ENCODE measurements around the gene SLC12A4.
A peak's percentile ranks its signal among the peaks of the same experiment; 100 is the strongest.
"Not testable (repeated sequence)": the region's sequence is repeated elsewhere in the genome, so short reads cannot be mapped to it uniquely, and the experiment has no call there.

The SLC12A4 gene

DNA sequence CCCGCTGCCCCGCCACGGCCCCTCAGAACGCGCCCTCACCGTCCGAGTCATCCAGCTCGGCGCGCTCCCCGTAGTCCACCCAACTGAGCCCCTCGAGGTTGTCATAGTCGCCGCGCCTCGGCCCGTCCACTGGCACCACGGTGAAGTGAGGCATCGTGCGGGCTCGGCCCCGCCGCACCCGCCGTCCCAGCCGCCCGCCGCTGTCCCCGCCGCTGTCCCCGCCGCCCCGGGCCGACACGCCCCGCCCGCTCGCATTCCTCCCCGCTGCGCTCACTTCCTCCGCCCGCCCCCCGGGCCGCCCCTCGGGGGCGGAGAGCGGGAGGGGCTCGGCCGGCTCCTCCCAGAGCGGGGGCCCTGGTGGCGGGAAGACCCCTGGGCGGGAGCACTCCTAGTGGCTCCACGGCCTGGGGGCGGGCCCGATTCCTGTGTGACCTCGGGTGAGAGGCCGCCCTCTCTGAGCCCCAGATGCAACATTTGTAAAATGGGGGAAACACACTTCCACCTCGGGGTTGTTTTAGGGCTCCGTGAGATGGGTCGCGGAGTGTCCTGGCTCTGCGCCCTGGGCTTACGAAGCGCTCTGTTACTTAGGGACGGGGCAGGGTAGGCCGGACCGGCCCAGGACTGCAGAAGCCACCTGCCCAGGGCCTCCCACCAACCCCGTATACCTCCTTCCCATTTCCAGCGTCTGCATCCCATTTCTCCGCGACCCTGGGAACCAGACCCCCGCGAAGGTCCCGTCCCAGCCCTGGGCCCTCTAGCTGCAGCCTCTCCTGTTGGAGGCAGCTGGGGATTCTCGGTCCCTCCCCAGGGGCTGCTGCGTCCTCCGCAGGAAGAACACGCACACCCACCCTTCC, at the start of gene SLC12A4:
TSS of gene SLC12A4 (minus strand) at position 238 of the 854 bp plus-strand sequence. CDS start at position 154, 84 bp downstream.
- Histone ChIP-seq H3K4me1 (ENCODE audit: control insufficient read depth, insufficient read depth, low read length) (peaks cover 13% of the 10 kb centered on the region), H3K36me3 (ENCODE audit: control insufficient read depth, insufficient read depth, low read length) (no peaks in the 10 kb centered on the region), H3K27ac (ENCODE audit: low read length) (no peak within 1 kb of the TSS), H3K4me3 (ENCODE audit: low read length) (peak within 1 kb of the TSS; percentile 58; the same call in 1 of the 2 replicates), H3K9me3 (ENCODE audit: control insufficient read depth, insufficient read depth, low read length) (no peaks in the 10 kb centered on the region), H3K27me3 (ENCODE audit: control insufficient read depth, insufficient read depth, low read length) (no peaks in the 10 kb centered on the region)
- WGBS (ENCODE audit: insufficient coverage, insufficient read length): no CpG with 5 or more reads among the region's 78 CpGs
- DNase-seq (ENCODE audit: low read depth, low spot score): no peak

DNA sequence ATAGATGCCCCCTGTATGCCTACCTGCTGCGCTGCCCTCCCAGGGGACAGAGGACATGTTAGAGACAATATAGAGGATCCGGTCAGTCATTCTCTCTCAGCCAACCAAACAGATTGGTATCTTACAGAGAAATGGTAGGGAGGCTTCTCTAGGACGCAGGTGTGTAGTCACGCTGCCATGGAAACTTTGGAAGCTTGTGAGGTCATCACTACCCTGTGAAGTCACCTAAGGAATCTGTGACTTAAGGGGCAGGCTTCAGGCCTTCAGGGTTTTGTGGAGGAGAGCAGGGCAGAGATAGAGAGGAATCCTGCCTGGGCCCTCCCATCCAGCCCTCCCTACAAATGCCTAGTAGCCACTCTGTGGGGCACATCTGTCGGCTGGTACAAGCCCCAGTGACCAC, 47.2 kb upstream of the SLC12A4 start, which contains the start of gene DPEP2NB:
TSS of gene DPEP2NB (minus strand) at position 231 of the 400 bp plus-strand sequence. CDS start at position 90, 141 bp downstream.
- no CpG with 5 or more reads among the region's 5 CpGs for WGBS (ENCODE audit: insufficient coverage, insufficient read length)
- H3K27ac ChIP-seq (ENCODE audit: low read length): no peak within 1 kb of the TSS
- no peaks in the 10 kb centered on the region for H3K9me3 ChIP-seq (ENCODE audit: control insufficient read depth, insufficient read depth, low read length)
- H3K4me1 ChIP-seq (ENCODE audit: control insufficient read depth, insufficient read depth, low read length): no peaks in the 10 kb centered on the region
- no peak for DNase-seq (ENCODE audit: low read depth, low spot score)
- no peak within 1 kb of the TSS for H3K4me3 ChIP-seq (ENCODE audit: low read length)
- no peaks in the 10 kb centered on the region for H3K36me3 ChIP-seq (ENCODE audit: control insufficient read depth, insufficient read depth, low read length)
- no peaks in the 10 kb centered on the region for H3K27me3 ChIP-seq (ENCODE audit: control insufficient read depth, insufficient read depth, low read length)

DNA sequence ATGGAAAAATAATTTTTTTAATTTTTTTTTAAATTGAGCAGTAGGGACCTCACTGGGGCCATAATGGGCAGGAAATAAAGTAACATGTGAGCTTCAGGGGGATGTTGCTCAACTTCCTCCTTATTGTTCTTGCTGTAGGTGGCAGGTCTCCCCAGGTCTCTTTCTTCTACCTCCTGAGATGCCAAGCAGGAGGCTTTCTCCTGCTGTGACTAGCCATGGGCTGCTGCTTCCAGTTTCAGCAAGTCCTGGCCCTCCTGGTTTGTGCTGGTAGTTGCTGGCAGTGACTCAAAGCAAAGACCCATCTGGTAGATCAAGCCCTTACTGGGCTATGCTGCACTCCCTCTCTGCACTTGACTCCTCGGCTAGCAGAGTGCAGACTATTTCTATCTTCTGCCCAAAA, 45.0 kb upstream of the SLC12A4 start:
- no peaks in the 10 kb centered on the region for H3K9me3 ChIP-seq (ENCODE audit: control insufficient read depth, insufficient read depth, low read length)
- no peaks in the 10 kb centered on the region for H3K36me3 ChIP-seq (ENCODE audit: control insufficient read depth, insufficient read depth, low read length)
- no peaks in the 10 kb centered on the region for H3K27me3 ChIP-seq (ENCODE audit: control insufficient read depth, insufficient read depth, low read length)
- H3K4me1 ChIP-seq (ENCODE audit: control insufficient read depth, insufficient read depth, low read length): peaks cover 4% of the 10 kb centered on the region; the same call in 1 of the 2 replicates
- no peak overlapping the region for H3K4me3 ChIP-seq (ENCODE audit: low read length)
- WGBS (ENCODE audit: insufficient coverage, insufficient read length): no CpG with 5 or more reads among the region's 1 CpG
- DNase-seq (ENCODE audit: low read depth, low spot score): no peak
- H3K27ac ChIP-seq (ENCODE audit: low read length): no peak overlapping the region

DNA sequence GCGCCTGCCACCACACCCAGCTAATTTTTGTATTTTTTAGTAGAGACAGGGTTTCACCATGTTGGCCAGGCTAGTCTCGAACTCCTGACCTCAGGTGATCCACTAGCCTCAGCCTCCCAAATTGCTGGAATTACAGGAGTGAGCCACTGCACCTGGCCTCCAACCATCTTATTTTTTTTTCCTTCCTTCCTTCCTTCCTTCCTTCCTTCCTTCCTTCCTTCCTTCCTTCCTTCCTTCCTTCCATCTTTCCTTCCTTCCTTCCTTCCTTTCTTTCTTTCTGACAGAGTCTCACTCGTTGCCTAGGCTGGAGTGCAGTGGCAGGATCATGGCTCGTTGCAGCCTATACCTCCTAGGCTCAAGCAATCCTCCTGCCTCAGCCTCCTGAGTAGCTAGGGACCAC, 41.4 kb upstream of the SLC12A4 start:
- not testable (repeated sequence) for H3K27ac ChIP-seq (ENCODE audit: low read length); H3K36me3 ChIP-seq (ENCODE audit: control insufficient read depth, insufficient read depth, low read length); H3K4me3 ChIP-seq (ENCODE audit: low read length); H3K27me3 ChIP-seq (ENCODE audit: control insufficient read depth, insufficient read depth, low read length); H3K9me3 ChIP-seq (ENCODE audit: control insufficient read depth, insufficient read depth, low read length); DNase-seq (ENCODE audit: low read depth, low spot score); H3K4me1 ChIP-seq (ENCODE audit: control insufficient read depth, insufficient read depth, low read length)
- WGBS (ENCODE audit: insufficient coverage, insufficient read length): no CpG with 5 or more reads among the region's 4 CpGs

DNA sequence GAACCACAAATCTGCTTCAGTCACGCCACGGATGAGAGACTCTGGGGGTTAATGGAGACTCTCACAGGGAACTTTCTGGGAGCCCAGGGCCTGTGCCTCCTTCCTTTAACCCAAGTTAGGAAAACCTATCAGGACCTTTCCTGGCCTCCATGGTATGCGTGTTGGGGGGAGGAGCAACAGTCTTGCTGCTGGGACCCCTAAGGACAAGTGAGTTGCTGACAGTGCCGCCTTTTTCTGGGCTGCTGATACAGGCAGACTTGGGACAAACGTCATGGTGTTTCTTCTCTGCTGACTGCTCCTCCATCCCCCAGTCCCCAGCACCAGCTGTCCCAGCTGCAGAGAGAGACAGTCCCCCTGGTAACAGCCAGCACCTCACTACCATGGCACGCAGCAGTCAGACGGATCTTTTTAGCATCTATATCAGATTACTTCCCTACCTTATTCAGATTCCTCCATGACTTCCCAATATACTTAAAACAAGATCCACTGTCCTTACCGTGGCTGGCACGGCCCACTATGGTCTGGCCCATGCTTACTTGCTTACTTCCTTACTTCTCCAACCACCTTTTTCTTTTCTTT, 40.8 kb upstream of the SLC12A4 start:
- no peak overlapping the region for H3K4me3 ChIP-seq (ENCODE audit: low read length)
- WGBS (ENCODE audit: insufficient coverage, insufficient read length): no CpG with 5 or more reads among the region's 9 CpGs

DNA sequence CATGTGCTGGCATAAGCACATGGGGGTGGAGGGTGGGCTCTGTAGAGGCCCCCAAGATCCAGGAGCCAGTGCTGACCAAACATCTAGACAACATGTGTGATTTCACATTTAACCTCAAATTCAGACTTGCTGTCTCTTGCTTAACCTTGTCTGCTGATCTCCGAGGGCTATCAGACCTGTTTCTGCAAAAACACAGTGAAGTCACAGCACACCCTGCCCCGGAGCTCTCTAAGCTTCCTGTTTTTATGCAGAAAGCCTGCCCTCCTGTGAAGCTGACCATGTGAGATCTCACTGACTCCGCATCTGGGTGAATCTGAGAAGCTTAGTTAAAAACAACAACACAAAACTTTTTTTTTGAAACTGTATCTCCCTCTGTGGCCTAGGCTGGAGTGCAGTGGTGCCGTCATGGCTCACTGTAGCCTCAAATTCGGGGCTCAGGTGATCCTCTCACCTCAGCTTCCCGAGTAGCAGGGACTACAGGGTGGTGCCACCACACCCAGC, 37.4 kb upstream of the SLC12A4 start:
- no peaks in the 10 kb centered on the region for H3K27me3 ChIP-seq (ENCODE audit: control insufficient read depth, insufficient read depth, low read length)
- H3K27ac ChIP-seq (ENCODE audit: low read length): no peak overlapping the region
- H3K4me1 ChIP-seq (ENCODE audit: control insufficient read depth, insufficient read depth, low read length): peaks cover 4% of the 10 kb centered on the region; the same call in 1 of the 2 replicates
- WGBS (ENCODE audit: insufficient coverage, insufficient read length): no CpG with 5 or more reads among the region's 6 CpGs
- DNase-seq (ENCODE audit: low read depth, low spot score): no peak
- H3K36me3 ChIP-seq (ENCODE audit: control insufficient read depth, insufficient read depth, low read length): no peaks in the 10 kb centered on the region
- no peaks in the 10 kb centered on the region for H3K9me3 ChIP-seq (ENCODE audit: control insufficient read depth, insufficient read depth, low read length)
- H3K4me3 ChIP-seq (ENCODE audit: low read length): no peak overlapping the region

More for the DNA sequence above, 40.8 kb upstream of the SLC12A4 start:
- Histone ChIP-seq H3K36me3 (ENCODE audit: control insufficient read depth, insufficient read depth, low read length) (no peaks in the 10 kb centered on the region), H3K4me1 (ENCODE audit: control insufficient read depth, insufficient read depth, low read length) (peaks cover 4% of the 10 kb centered on the region; the same call in 1 of the 2 replicates), H3K27me3 (ENCODE audit: control insufficient read depth, insufficient read depth, low read length) (no peaks in the 10 kb centered on the region), H3K9me3 (ENCODE audit: control insufficient read depth, insufficient read depth, low read length) (no peaks in the 10 kb centered on the region), H3K27ac (ENCODE audit: low read length) (no peak overlapping the region)
- DNase-seq (ENCODE audit: low read depth, low spot score): no peak

DNA sequence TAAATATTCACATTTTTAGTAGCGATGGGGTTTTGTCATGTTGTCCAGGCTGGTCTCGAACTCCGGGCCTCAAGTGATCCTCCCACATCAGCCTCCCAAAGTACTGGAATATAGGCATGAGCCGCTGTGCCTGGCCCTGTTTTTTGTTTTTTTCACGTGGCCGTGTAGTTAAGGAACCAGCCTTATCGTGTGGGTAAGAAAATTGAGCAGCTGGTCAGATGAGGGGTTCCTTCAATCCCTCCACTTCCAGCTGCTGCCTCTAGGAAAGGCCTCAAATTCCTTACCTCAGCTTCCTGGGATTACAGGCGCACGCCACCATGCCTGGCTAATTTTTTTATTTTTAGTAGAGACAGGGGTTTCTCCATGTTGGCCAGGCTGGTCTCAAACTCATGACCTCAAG, 36.8 kb upstream of the SLC12A4 start:
- Histone ChIP-seq H3K4me3 (ENCODE audit: low read length) (no peak overlapping the region), H3K27ac (ENCODE audit: low read length) (no peak overlapping the region), H3K27me3 (ENCODE audit: control insufficient read depth, insufficient read depth, low read length) (no peaks in the 10 kb centered on the region), H3K9me3 (ENCODE audit: control insufficient read depth, insufficient read depth, low read length) (no peaks in the 10 kb centered on the region), H3K4me1 (ENCODE audit: control insufficient read depth, insufficient read depth, low read length) (peaks cover 4% of the 10 kb centered on the region; the same call in 1 of the 2 replicates), H3K36me3 (ENCODE audit: control insufficient read depth, insufficient read depth, low read length) (no peaks in the 10 kb centered on the region)
- DNase-seq (ENCODE audit: low read depth, low spot score): no peak
- no CpG with 5 or more reads among the region's 9 CpGs for WGBS (ENCODE audit: insufficient coverage, insufficient read length)

DNA sequence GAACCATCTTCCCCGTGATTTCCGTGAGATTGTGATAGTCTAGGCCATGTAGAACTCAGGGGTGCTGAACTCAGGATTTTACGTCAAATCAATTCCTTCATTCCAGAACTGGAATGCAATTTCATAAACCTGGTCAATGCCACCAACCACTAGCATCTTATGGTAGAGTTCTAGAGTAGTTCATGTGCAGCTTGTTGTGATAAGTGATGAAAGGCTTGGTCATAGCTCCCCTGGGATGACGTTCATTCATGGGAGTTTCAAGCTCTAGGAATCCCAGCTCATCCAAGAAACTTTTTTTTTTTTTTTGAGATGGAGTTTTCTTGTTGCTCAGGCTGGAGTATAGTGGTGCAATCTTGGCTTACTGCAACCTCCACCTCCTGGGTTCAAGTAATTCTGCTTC, 34.6 kb upstream of the SLC12A4 start:
- no peak for DNase-seq (ENCODE audit: low read depth, low spot score)
- H3K4me1 ChIP-seq (ENCODE audit: control insufficient read depth, insufficient read depth, low read length): no peaks in the 10 kb centered on the region; the same call in 1 of the 2 replicates
- H3K4me3 ChIP-seq (ENCODE audit: low read length): no peak overlapping the region
- no peaks in the 10 kb centered on the region for H3K9me3 ChIP-seq (ENCODE audit: control insufficient read depth, insufficient read depth, low read length)
- WGBS (ENCODE audit: insufficient coverage, insufficient read length): no CpG with 5 or more reads among the region's 4 CpGs
- H3K27ac ChIP-seq (ENCODE audit: low read length): no peak overlapping the region
- H3K36me3 ChIP-seq (ENCODE audit: control insufficient read depth, insufficient read depth, low read length): no peaks in the 10 kb centered on the region
- no peaks in the 10 kb centered on the region for H3K27me3 ChIP-seq (ENCODE audit: control insufficient read depth, insufficient read depth, low read length)

DNA sequence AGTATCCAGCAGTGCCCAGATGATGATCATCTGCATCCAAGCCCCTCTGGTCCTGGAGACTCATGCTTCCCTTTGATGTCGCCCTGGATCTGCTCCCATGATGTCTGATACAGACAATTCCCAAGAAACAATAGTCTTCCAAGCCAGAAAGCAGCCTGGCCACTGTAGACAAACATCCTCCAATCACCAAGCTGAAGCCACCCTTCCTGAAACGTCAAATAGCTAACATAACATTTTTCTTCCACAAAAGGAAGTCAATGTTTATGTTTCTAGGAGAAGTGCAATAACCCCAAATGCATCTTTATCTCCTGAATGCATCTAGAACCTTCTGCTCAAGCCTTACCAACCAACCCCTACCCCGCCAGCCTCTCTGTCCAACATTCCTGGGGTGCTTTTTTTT, 32.0 kb upstream of the SLC12A4 start:
- DNase-seq (ENCODE audit: low read depth, low spot score): no peak
- WGBS (ENCODE audit: insufficient coverage, insufficient read length): no CpG with 5 or more reads among the region's 3 CpGs
- no peaks in the 10 kb centered on the region for H3K27me3 ChIP-seq (ENCODE audit: control insufficient read depth, insufficient read depth, low read length)
- H3K27ac ChIP-seq (ENCODE audit: low read length): no peak overlapping the region
- no peaks in the 10 kb centered on the region for H3K9me3 ChIP-seq (ENCODE audit: control insufficient read depth, insufficient read depth, low read length)
- no peak overlapping the region for H3K4me3 ChIP-seq (ENCODE audit: low read length)
- no peaks in the 10 kb centered on the region for H3K4me1 ChIP-seq (ENCODE audit: control insufficient read depth, insufficient read depth, low read length)
- no peaks in the 10 kb centered on the region for H3K36me3 ChIP-seq (ENCODE audit: control insufficient read depth, insufficient read depth, low read length)

DNA sequence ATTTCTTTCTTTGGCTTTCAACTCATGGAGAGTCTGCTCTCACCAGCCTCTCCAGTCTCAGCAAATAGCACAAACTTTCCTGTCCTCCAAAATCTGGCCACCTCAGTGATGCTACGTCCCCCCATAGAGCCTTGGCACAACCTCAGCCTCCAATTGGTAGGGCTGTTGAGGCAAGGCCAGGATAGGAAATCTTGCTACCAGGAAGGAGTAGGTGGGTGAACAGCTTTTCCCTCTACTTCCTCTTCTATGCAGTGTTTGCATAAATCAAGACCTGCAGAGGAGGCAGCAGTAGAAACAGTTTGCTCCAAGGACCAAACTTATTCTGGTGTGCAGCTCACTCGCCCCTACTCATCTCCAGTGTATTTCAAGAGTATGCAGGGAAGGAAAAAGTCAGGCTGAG, 31.5 kb upstream of the SLC12A4 start:
- no CpG with 5 or more reads among the region's 2 CpGs for WGBS (ENCODE audit: insufficient coverage, insufficient read length)
- no peak overlapping the region for H3K27ac ChIP-seq (ENCODE audit: low read length)
- DNase-seq (ENCODE audit: low read depth, low spot score): no peak
- no peaks in the 10 kb centered on the region for H3K36me3 ChIP-seq (ENCODE audit: control insufficient read depth, insufficient read depth, low read length)
- H3K9me3 ChIP-seq (ENCODE audit: control insufficient read depth, insufficient read depth, low read length): no peaks in the 10 kb centered on the region
- H3K27me3 ChIP-seq (ENCODE audit: control insufficient read depth, insufficient read depth, low read length): no peaks in the 10 kb centered on the region
- H3K4me1 ChIP-seq (ENCODE audit: control insufficient read depth, insufficient read depth, low read length): no peaks in the 10 kb centered on the region
- H3K4me3 ChIP-seq (ENCODE audit: low read length): no peak overlapping the region

All from iPS DF 6.9 (cell line).